WERI-Rb-1 (cell line): ENCODE data around the gene RBPJ.

Experiments
- DNase-seq: peaks from one replicate; pipeline ENCODE4 v3.0.0-alpha.2; 2020
- H3K27ac ChIP-seq: fragments of 250-450 bp; sonication (Bioruptor Pico); 2 replicates; pipeline ENCODE4 v1.5.1; 2020; ENCODE audit warnings: mild to moderate bottlenecking, moderate library complexity
- H3K27me3 ChIP-seq: fragments of 250-450 bp; sonication (Bioruptor Pico); 2 replicates; pipeline ENCODE4 v1.5.1; 2021; ENCODE audit warnings: mild to moderate bottlenecking, low read depth, moderate library complexity; ENCODE audit not compliant: insufficient read depth, severe bottlenecking
- H3K36me3 ChIP-seq: fragments of 250-450 bp; sonication (Bioruptor Pico); 2 replicates; pipeline ENCODE4 v1.5.1; 2020; ENCODE audit warnings: mild to moderate bottlenecking, moderate library complexity
- H3K4me3 ChIP-seq: 2 replicates; pipeline ENCODE4 v1.5.1; 2011; ENCODE audit warnings: low read depth, mild to moderate bottlenecking, control low read depth, low read length
- H3K9me3 ChIP-seq: fragments of 250-450 bp; sonication (Bioruptor Pico); 2 replicates; pipeline ENCODE4 v1.5.1; 2021; ENCODE audit warnings: mild to moderate bottlenecking, moderate library complexity; ENCODE audit not compliant: severe bottlenecking
- CTCF ChIP-seq: IDR thresholded peaks from 2 replicates; pipeline ENCODE4 v1.5.1; 2011; ENCODE audit warnings: low read depth, mild to moderate bottlenecking, control low read depth, inconsistent platforms, low read length

The RBPJ gene

GRCh38 chr4:26432419-26432818 lies 111.6 kb downstream of the RBPJ start:
- H3K27me3 ChIP-seq = no peaks in the 10 kb centered on the region
- no peak overlapping the region for H3K27ac ChIP-seq
- peaks cover 79% of the 10 kb centered on the region for H3K36me3 ChIP-seq
- H3K9me3 ChIP-seq = no peaks in the 10 kb centered on the region
- no peak for DNase-seq
- TF ChIP-seq CTCF = no peak
- H3K4me3 ChIP-seq = no peak overlapping the region

- H3K27ac ChIP-seq = no peak overlapping the region
- DNase-seq = no peak
- H3K9me3 ChIP-seq = no peaks in the 10 kb centered on the region
- TF ChIP-seq CTCF = no peak
- peaks cover 77% of the 10 kb centered on the region for H3K36me3 ChIP-seq
- H3K27me3 ChIP-seq = no peaks in the 10 kb centered on the region
- H3K4me3 ChIP-seq = no peak overlapping the region
Observed at GRCh38 chr4:26433556-26433955, 112.7 kb downstream of the RBPJ start.

- Histone ChIP-seq H3K27me3 (no peaks in the 10 kb centered on the region), H3K4me3 (no peak overlapping the region), H3K27ac (no peak overlapping the region), H3K9me3 (no peaks in the 10 kb centered on the region), H3K36me3 (peaks cover 75% of the 10 kb centered on the region)
- DNase-seq = no peak
- TF ChIP-seq CTCF = no peak
Observed at GRCh38 chr4:26434030-26434639, 113.3 kb downstream of the RBPJ start.

- no peak for DNase-seq
- Histone ChIP-seq H3K27ac (no peak overlapping the region), H3K27me3 (no peaks in the 10 kb centered on the region), H3K9me3 (peaks cover 7% of the 10 kb centered on the region), H3K4me3 (no peak overlapping the region), H3K36me3 (peaks cover 21% of the 10 kb centered on the region)
- no peak for TF ChIP-seq CTCF
Observed at GRCh38 chr4:26441102-26441501, 120.3 kb downstream of the RBPJ start.

GRCh38 chr4:26441771-26442170 lies 121.0 kb downstream of the RBPJ start:
- Histone ChIP-seq H3K27ac (no peak overlapping the region), H3K27me3 (no peaks in the 10 kb centered on the region), H3K36me3 (peaks cover 14% of the 10 kb centered on the region), H3K4me3 (no peak overlapping the region), H3K9me3 (peaks cover 7% of the 10 kb centered on the region)
- TF ChIP-seq CTCF = no peak
- no peak for DNase-seq

- Histone ChIP-seq H3K4me3 (no peak overlapping the region), H3K27me3 (no peaks in the 10 kb centered on the region), H3K36me3 (no peaks in the 10 kb centered on the region), H3K27ac (no peak overlapping the region), H3K9me3 (peaks cover 7% of the 10 kb centered on the region)
- DNase-seq = no peak
- TF ChIP-seq CTCF = no peak
Observed at GRCh38 chr4:26447378-26447777, 126.6 kb downstream of the RBPJ start.
